ENCODE data around the gene RHOB.

RHOB gene

DNA sequence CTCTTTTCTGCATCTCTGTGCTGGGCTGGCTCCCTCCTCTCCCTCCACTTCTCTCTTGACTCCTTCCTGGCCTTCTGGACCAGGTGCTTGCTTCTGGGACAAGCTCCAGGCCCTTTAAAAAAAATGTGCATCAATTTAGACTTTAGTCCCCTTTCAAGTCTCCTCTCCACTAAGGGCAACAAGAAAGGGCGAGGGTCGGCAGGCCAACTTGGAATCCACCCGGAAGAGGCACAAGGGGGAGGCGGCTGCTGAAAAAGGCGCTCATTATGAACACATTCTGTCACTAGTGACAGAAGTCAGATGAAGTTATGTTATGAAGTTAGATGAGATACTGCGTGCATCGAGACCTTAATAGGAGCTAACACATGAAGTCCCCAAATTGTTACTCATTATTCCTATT is 13.6 kb upstream of the RHOB start:
- TF ChIP-seq POLR2AphosphoS5 (IDR thresholded peaks at IDR 0.05; ENCODE audit: low read depth, low read length) (no peak), FOXP2 (optimal IDR thresholded peaks at IDR 0.05; ENCODE audit: borderline replicate concordance, extremely low read depth, extremely low read length, insufficient read depth) (no peak), SIN3A (IDR thresholded peaks at IDR 0.05; ENCODE audit: borderline replicate concordance, insufficient read depth, low read length) (no peak), TAF1 (IDR thresholded peaks at IDR 0.05; ENCODE audit: borderline replicate concordance, insufficient read depth, low read length) (no peak)
- TF ChIP-seq, protein P1, sequence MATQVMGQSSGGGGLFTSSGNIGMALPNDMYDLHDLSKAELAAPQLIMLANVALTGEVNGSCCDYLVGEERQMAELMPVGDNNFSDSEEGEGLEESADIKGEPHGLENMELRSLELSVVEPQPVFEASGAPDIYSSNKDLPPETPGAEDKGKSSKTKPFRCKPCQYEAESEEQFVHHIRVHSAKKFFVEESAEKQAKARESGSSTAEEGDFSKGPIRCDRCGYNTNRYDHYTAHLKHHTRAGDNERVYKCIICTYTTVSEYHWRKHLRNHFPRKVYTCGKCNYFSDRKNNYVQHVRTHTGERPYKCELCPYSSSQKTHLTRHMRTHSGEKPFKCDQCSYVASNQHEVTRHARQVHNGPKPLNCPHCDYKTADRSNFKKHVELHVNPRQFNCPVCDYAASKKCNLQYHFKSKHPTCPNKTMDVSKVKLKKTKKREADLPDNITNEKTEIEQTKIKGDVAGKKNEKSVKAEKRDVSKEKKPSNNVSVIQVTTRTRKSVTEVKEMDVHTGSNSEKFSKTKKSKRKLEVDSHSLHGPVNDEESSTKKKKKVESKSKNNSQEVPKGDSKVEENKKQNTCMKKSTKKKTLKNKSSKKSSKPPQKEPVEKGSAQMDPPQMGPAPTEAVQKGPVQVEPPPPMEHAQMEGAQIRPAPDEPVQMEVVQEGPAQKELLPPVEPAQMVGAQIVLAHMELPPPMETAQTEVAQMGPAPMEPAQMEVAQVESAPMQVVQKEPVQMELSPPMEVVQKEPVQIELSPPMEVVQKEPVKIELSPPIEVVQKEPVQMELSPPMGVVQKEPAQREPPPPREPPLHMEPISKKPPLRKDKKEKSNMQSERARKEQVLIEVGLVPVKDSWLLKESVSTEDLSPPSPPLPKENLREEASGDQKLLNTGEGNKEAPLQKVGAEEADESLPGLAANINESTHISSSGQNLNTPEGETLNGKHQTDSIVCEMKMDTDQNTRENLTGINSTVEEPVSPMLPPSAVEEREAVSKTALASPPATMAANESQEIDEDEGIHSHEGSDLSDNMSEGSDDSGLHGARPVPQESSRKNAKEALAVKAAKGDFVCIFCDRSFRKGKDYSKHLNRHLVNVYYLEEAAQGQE (IDR thresholded peaks at IDR 0.05; ENCODE audit: insufficient read depth in 1 of 2, low read depth in 2 of 2, low read length in 2 of 2) = no peak

DNA sequence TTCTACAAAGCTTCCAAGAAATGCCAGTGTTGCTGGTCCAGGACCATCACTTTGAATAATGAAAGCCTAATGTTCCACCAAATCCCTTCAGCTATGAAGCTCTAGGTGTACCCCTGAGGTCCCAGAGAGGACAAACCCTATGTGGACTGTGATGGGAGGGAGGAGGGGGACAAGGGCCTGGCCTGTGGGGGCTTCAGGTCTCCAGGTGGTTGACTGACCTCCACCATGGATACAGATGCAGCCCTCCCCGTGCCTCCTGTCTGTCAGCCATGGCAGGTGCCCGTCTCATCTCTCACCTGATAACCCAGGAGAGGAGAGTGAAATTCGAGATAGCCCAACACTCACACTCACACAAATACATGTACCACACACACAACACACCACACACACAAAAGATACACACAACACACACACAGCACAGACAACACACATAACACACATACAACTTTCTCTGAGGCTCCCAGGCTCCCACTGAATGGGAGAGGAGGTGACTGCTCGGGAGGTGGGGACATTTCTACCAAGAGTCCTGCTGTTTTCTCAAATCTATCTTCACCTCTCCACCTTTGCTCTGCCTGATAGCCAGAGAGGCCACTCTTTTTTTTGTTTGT is 12.8 kb upstream of the RHOB start:
- TF ChIP-seq POLR2AphosphoS5 (IDR thresholded peaks at IDR 0.05; ENCODE audit: low read depth, low read length) = no peak
- TF ChIP-seq, protein P1 (IDR thresholded peaks at IDR 0.05; ENCODE audit: insufficient read depth in 1 of 2, low read depth in 2 of 2, low read length in 2 of 2) = no peak
- TF ChIP-seq TAF1 (IDR thresholded peaks at IDR 0.05; ENCODE audit: borderline replicate concordance, insufficient read depth, low read length) = no peak
- TF ChIP-seq SIN3A (IDR thresholded peaks at IDR 0.05; ENCODE audit: borderline replicate concordance, insufficient read depth, low read length) = no peak
- no peak for TF ChIP-seq FOXP2 (optimal IDR thresholded peaks at IDR 0.05; ENCODE audit: borderline replicate concordance, extremely low read depth, extremely low read length, insufficient read depth)

DNA sequence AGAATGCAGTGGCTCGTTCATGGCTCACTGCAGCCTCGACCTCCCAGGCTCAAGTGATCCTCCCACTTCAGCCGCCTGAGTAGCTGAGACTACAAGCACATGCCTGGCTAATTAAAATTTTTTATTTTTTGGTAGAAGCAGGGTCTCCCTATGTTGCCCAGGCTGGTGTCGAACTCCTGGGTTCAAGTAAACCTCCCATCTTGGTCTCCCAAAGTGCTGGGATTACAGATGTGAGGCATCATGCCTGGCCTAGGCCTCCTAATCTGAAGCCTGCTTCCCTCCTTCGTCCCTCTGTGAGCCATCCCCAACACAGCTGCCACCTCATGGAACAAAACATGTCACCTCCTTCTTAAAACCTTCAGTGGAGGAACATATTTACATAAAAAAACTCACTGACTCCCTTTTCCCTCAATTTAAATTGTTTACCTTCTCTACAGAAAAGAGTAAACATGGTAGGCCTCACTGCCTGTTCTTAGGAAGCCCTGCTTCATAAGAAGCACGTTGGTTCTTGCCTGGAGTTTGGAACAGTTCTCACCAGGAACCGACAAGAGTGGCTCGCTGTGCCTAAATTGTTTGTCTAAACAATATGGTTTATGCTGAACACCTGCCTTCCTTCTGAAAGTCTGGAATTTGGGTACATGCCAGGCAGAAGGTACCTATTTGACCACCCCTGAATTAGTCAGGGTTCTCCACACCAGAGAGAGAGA is 12.1 kb upstream of the RHOB start:
- TF ChIP-seq FOXP2 (optimal IDR thresholded peaks at IDR 0.05; ENCODE audit: borderline replicate concordance, extremely low read depth, extremely low read length, insufficient read depth) (no peak), SIN3A (IDR thresholded peaks at IDR 0.05; ENCODE audit: borderline replicate concordance, insufficient read depth, low read length) (no peak), TAF1 (IDR thresholded peaks at IDR 0.05; ENCODE audit: borderline replicate concordance, insufficient read depth, low read length) (no peak), POLR2AphosphoS5 (IDR thresholded peaks at IDR 0.05; ENCODE audit: low read depth, low read length) (no peak)
- TF ChIP-seq, protein P1 (IDR thresholded peaks at IDR 0.05; ENCODE audit: insufficient read depth in 1 of 2, low read depth in 2 of 2, low read length in 2 of 2) = no peak

DNA sequence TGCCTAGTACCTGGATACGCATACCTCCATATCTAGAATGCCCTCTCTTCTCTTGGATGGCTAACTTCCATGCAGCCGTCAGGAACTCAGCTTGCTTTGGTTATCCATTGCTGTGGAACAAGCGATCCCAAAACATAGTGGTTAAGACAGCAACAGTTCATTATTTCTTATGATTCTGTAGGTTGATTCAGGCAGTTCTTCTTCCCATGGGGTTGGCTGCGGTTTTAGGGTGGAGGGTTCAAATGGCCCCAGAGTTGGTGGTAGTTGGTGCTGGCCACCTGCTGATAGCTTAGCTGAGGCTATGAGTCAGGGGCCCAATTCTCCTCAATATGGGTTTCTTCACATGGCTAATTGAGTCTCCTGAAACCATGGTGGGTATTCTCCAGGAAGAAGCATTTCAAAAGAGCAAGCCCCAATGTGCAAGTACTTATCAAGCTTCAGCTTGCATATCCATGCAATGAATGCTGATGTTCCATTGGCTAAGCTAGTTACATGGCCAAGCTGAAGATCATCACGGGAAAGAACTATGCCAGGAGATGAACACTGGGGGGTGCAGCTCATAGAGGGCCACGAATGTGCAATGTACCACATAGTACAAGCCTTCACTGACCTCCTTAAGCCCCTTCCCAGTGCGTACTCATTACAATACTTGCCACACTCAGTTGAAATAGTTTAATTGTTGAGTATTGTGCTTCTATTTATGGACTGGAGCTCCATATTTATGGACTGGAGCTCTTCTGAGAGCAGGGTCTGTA is 10.0 kb upstream of the RHOB start:
- TF ChIP-seq POLR2AphosphoS5 (IDR thresholded peaks at IDR 0.05; ENCODE audit: low read depth, low read length) (no peak), TAF1 (IDR thresholded peaks at IDR 0.05; ENCODE audit: borderline replicate concordance, insufficient read depth, low read length) (no peak), SIN3A (IDR thresholded peaks at IDR 0.05; ENCODE audit: borderline replicate concordance, insufficient read depth, low read length) (no peak), FOXP2 (optimal IDR thresholded peaks at IDR 0.05; ENCODE audit: borderline replicate concordance, extremely low read depth, extremely low read length, insufficient read depth) (no peak)
- TF ChIP-seq, protein P1 (IDR thresholded peaks at IDR 0.05; ENCODE audit: insufficient read depth in 1 of 2, low read depth in 2 of 2, low read length in 2 of 2) = no peak

All from PFSK-1 (cell line).